Loucy (cell line): ENCODE results near the gene PPFIA4.

Experiments
- H2AFZ ChIP-seq: fragments of 200-600 bp; sonication (generic); 2 replicates; pipeline ENCODE4 v1.6.0; 2016; ENCODE audit warnings: antibody characterized with exemption, mild to moderate bottlenecking, low read length, moderate library complexity
- H3F3A ChIP-seq: fragments of 200-600 bp; 2 replicates; pipeline ENCODE4 v1.6.0; 2016; ENCODE audit warnings: antibody characterized with exemption, low read depth, mild to moderate bottlenecking
- H3K27me3 ChIP-seq: fragments of 200-600 bp; sonication (generic); 2 replicates; pipeline ENCODE4 v1.6.1; 2014; ENCODE audit warnings: low read length, mild to moderate bottlenecking; ENCODE audit not compliant: insufficient read depth, poor library complexity, severe bottlenecking
- H3K36me3 ChIP-seq: fragments of 200-600 bp; sonication (generic); 2 replicates; pipeline ENCODE4 v1.6.1; 2016; ENCODE audit warnings: low read length; ENCODE audit not compliant: insufficient read depth
- H3K4me1 ChIP-seq: fragments of 200-600 bp; sonication (generic); 2 replicates; pipeline ENCODE4 v1.5.1; 2014; ENCODE audit warnings: low read length, mild to moderate bottlenecking; ENCODE audit not compliant: insufficient read depth, poor library complexity, severe bottlenecking
- H3K4me2 ChIP-seq: fragments of 200-600 bp; sonication (generic); 2 replicates; pipeline ENCODE4 v1.6.0; 2014; ENCODE audit warnings: antibody characterized with exemption, low read length, low read depth, mild to moderate bottlenecking; ENCODE audit not compliant: poor library complexity, severe bottlenecking
- H3K4me3 ChIP-seq: fragments of 200-600 bp; sonication (generic); 2 replicates; pipeline ENCODE4 v1.5.1; 2014; ENCODE audit warnings: low read length, mild to moderate bottlenecking, mixed read lengths; ENCODE audit not compliant: poor library complexity, severe bottlenecking
- H3K79me2 ChIP-seq: fragments of 200-600 bp; sonication (generic); 2 replicates; pipeline ENCODE4 v1.6.1; 2014; ENCODE audit warnings: low read length; ENCODE audit not compliant: insufficient read depth
- H3K9ac ChIP-seq: fragments of 200-600 bp; sonication (generic); 2 replicates; pipeline ENCODE4 v1.6.0; 2014; ENCODE audit warnings: mild to moderate bottlenecking, low read depth, low read length, moderate library complexity; ENCODE audit not compliant: poor library complexity, severe bottlenecking
- H3K9me2 ChIP-seq: fragments of 200-600 bp; sonication (generic); replicated peaks from 2 replicates; pipeline ENCODE4 v1.6.1; 2016; ENCODE audit warnings: low read depth, low read length, mixed read lengths
- H3K9me3 ChIP-seq: fragments of 200-600 bp; sonication (generic); 2 replicates; pipeline ENCODE4 v1.6.1; 2014; ENCODE audit warnings: mild to moderate bottlenecking, antibody characterized with exemption, low read length, low read depth; ENCODE audit not compliant: insufficient read depth
- H4K20me1 ChIP-seq: fragments of 200-600 bp; sonication (generic); 2 replicates; pipeline ENCODE4 v1.6.0; 2014; ENCODE audit warnings: antibody characterized with exemption, low read length, mild to moderate bottlenecking; ENCODE audit not compliant: insufficient read depth, poor library complexity, severe bottlenecking
- CTCF ChIP-seq: fragments of 200-600 bp; sonication (generic); conservative IDR thresholded peaks from 2 replicates; pipeline ENCODE4 v1.5.1; 2014; ENCODE audit warnings: mild to moderate bottlenecking, antibody characterized with exemption, low read length
- EZH2phosphoT487 ChIP-seq: fragments of 200-600 bp; IDR thresholded peaks from 2 replicates; pipeline ENCODE4 v1.6.1; 2018; ENCODE audit warnings: antibody characterized with exemption, mild to moderate bottlenecking, moderate library complexity, borderline replicate concordance

PPFIA4 gene

GRCh38 chr1:203048086-203048485 is 21.8 kb downstream of the PPFIA4 start:
- Histone ChIP-seq H3K9me3 (no peaks in the 10 kb centered on the region), H2AFZ (no peak overlapping the region), H3K9ac (no peak overlapping the region), H3F3A (no peaks in the 10 kb centered on the region), H3K4me2 (no peak overlapping the region), H4K20me1 (no peaks in the 10 kb centered on the region), H3K27me3 (no peaks in the 10 kb centered on the region), H3K36me3 (no peaks in the 10 kb centered on the region), H3K79me2 (no peaks in the 10 kb centered on the region), H3K4me1 (no peaks in the 10 kb centered on the region), H3K9me2 (no peaks in the 10 kb centered on the region), H3K4me3 (no peak overlapping the region)
- TF ChIP-seq CTCF (no peak), EZH2phosphoT487 (no peak)

- Histone ChIP-seq H3K4me1 (no peaks in the 10 kb centered on the region), H3K9ac (no peak overlapping the region), H3K4me2 (no peak overlapping the region), H3K9me2 (no peaks in the 10 kb centered on the region), H3K4me3 (no peak overlapping the region), H3F3A (no peaks in the 10 kb centered on the region), H3K27me3 (no peaks in the 10 kb centered on the region), H3K36me3 (no peaks in the 10 kb centered on the region), H2AFZ (no peak overlapping the region), H4K20me1 (no peaks in the 10 kb centered on the region), H3K9me3 (no peaks in the 10 kb centered on the region), H3K79me2 (no peaks in the 10 kb centered on the region)
- TF ChIP-seq EZH2phosphoT487 (no peak), CTCF (no peak)
These were observed 22.3 kb downstream of the PPFIA4 start for GRCh38 chr1:203048555-203049051.

GRCh38 chr1:203049077-203049476 is 22.8 kb downstream of the PPFIA4 start:
- Histone ChIP-seq H3K4me2 (no peak overlapping the region), H3K9me2 (no peaks in the 10 kb centered on the region), H3K4me1 (no peaks in the 10 kb centered on the region), H3K9me3 (no peaks in the 10 kb centered on the region), H3K79me2 (no peaks in the 10 kb centered on the region), H2AFZ (no peak overlapping the region), H3K27me3 (no peaks in the 10 kb centered on the region), H4K20me1 (no peaks in the 10 kb centered on the region), H3F3A (no peaks in the 10 kb centered on the region), H3K4me3 (no peak overlapping the region), H3K9ac (no peak overlapping the region), H3K36me3 (no peaks in the 10 kb centered on the region)
- TF ChIP-seq CTCF (no peak), EZH2phosphoT487 (no peak)
